SKM-1 (cell line): ENCODE results near the gene SLX4IP.
"Not testable (repeated sequence)": the region's sequence is repeated elsewhere in the genome, so short reads cannot be mapped to it uniquely, and the experiment has no call there.

Experiments used
- DNase-seq: peaks from one replicate; lab custom pipeline; 2025; ENCODE audit not compliant: unreplicated experiment; lab: John Stamatoyannopoulos, UW

Gene SLX4IP

DNA sequence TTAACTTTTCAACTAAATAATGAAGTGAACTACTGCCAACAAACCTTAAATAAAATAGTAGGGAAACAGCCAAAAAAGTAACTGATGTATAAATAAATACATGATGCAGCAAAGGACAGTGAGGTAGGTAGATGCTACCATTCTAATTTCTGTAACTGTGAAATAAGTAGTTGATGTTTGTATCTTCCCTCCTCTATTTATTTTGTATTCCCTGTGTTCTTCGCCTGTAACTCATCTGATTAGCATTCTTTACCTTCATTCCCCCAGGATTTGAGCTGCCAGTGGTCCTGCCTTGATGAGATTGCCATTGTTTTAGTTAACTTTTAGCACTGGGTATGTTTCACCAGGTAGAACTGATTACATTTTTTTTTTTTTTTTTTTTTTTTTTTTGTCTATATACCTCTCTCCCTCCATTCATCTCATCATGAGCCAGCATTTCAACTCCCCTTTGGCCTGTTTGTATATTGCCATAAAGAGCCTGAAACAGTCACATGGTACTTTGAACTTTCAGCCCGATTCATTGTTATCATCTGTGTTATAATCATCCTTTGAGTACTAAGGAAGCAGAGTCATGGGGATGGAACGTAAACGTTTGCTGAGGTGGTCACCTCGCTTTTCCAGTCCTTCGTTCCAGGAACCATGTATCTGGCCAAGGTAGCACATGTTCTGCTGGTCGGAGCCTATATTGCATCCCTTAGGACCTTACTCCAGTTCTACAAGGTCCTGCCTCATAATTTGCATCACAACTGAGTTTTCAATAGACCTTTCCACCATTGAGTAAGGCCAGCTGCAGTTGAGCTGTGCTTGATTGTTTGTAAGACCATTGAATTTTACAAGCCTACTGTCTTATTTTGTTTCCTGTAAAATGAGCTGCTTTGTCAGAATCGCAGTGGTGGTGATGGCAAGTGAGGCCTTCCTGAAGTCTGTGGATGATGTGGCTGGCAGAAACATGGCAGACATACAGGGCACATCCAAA lies 131.1 kb downstream of the SLX4IP start:
- no peak for DNase-seq

DNA sequence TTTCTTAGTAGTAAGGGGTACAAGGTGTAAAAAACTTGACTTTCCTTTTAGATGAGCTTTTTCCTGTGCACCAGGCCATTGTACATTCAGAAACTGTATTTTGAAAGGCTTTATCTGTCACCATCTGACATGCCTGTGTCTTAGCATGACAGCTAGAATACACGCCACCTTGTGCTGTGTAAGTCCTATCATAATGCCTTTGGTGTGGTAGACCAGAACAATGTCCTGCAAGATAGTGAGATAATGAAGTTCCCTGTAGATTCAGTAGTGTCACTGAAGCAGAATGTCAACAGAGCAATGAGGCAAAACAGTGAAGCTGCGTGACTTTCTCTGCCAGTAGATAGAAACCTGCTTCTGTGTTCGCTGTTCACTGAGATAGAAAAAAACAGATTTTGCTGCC lies 132.9 kb downstream of the SLX4IP start:
- no peak for DNase-seq

DNA sequence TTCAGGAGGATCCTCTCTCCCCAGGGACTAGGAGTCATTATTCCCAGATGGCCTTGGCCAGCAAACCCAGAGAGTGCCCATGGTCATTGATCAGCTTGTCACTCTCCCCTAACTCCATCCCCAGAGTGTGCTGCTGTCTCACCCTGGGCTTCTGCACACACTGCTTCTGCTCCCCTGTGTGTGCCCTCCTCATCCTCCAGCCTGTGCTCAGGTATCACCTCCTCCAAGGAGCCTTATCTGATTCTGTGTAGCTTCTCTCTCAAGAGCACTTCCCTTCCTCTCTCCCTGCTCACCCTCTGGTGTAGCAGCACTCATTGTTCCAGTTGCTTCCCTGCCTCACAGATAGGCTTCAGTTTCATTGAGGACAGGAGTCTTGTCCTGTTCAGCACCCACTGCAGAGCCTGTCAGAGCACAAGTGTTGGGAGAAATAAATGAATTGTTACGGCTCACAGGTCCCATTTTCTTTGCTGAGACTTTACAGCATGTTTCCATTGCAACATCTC lies 136.3 kb downstream of the SLX4IP start:
- no peak for DNase-seq

DNA sequence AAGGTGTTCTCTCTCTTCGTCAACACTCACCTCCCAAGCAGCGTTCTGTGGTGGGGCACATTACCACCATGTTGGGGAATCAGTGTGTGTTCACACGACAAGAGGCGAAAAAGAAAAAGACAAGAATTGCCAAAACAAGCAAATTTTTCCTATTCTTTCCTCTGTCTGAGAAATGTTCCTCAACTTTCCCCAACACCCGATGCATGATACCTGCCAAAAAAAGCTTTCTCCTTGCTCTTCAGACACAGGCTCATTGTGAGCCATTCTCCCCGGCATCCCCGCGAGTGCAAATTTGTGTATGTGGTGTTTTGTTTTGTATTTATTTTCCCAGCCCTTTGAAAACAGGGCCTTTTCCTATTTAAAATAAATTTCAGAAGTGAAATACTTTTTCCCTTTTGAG lies 137.7 kb downstream of the SLX4IP start:
- DNase-seq, result no peak

DNA sequence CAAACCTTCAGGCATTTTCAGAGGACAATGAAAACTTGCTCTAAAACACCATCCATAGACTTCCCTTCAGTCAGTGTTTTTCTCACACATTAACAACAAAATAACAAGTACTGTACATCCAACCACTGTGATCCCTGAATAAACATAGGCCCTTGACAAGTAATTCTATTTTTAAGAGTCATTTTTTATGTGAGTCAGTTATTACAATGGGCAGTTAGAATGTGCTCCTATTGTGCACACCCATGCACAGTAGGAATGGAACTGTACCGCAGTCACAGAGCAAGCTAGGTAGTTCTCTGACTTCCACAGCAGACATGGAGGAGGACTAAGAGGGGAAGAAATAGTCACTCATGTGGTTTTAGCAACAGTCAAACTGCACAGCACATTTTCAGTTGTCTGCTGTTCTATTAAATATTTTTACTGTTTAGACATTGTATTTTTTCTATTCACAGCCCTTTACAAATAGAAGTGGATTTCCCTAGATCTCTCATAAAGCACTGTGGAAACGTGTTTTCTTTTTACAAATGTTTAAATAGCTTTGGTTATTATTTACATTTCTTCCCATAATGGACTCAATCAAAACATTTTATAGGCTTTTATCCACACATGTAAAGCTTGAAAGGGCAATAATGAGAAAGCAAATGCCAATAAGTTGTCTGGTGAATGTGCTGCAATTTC lies 138.3 kb downstream of the SLX4IP start:
- DNase-seq, result no peak

DNA sequence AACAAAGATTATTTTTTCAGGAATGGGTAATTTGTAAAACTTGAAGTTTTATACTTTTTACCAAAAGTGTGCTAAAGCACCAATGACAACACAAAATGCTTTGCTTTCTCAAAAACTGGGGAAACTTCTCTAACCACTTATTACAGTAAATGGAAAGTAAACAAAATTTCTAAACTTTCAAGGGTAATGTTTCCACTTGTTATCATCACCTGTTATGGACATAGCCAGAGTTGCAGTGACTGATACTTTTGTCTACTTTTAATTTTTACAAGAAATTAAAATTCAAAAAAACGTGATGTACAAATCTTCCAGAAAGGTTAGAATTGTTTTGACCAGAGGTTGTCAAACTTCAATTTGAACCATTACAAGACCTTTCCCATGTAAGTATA lies 138.8 kb downstream of the SLX4IP start:
- no peak for DNase-seq

DNA sequence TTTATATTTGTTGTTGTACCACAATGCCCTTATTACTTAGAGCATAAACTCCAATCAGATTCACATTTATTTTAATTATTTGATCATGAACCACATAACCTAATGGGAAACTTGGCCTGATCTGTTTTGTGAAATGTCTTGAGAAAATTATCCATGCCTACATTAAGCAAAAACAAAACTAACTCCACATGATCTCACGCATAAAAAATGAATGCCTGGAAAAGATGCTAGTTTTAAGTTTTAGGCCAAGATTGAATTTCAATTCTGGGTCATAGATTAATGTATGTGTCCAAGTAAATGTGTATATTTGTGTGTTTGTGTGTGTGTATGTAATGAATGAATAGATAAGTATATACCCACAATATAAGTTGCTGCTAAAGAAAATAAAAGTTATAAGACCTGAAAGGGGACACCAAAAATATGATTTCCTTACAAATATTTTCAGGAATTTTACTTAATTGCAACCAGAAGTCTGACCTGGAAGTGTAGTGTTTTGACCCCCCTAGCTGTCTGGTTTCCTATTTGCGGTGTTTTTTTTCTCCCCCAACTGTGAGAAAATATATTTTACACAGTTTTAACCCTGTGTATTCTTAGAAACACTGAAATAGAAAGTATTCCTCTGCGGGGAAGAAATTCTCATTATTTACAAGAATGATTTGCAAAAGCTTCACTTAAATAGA lies 141.4 kb downstream of the SLX4IP start:
- DNase-seq, result no peak

DNA sequence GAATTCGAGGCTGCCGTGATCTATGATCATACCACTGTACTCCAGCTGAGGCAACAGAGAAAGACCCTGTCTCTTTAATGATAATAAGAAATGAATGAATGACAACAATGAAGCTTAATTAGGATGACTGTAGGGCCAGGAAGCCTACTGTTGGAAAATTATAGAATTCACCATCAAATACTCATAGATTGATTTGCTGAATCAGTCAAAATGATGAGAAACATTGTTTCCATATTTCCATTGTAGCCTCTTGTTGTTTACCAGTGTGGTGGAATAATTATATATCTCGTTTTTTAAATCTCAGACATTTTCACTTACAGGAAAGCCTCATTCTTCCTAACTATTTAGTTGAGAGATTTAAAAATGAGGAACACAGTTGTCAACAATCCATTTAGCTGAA lies 142.5 kb downstream of the SLX4IP start:
- no peak for DNase-seq

DNA sequence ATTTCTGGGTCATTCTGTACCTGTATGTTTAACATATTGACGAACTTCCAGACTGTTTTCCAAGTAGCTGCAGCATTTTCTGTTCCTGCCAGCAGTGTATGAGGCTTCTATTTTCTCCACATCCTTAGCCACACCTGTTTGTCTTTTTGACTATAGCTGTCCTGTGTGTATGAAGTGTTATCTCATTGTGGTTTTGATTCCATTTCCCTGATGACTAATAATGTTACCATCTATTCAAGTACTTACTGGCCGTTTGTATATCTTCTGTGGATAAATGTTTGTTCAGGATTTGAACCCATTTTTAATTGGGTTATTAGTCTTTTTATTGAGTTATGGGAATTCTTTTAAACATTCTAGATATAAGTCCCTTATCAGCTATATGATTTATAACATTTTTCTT lies 143.5 kb downstream of the SLX4IP start:
- DNase-seq, result no peak

DNA sequence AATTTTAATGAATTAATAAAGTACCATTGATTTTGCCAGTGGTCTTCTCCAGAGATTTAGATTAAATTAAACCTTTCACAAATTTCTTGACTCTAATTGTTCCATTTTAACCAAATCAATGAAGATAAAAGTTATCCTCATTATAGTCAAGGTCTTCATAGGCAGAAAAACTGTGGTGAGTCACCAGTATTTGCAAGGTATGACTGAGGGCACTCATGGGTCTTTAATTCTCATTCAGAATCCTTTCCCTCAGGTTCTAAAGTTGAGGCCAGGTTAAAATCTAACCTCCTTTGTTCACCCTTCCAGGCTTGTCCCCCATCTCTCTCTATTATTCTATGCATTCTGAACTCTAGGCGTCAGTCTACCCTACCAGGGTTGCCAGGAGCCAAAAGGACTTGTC lies 144.8 kb downstream of the SLX4IP start:
- DNase-seq, result no peak

DNA sequence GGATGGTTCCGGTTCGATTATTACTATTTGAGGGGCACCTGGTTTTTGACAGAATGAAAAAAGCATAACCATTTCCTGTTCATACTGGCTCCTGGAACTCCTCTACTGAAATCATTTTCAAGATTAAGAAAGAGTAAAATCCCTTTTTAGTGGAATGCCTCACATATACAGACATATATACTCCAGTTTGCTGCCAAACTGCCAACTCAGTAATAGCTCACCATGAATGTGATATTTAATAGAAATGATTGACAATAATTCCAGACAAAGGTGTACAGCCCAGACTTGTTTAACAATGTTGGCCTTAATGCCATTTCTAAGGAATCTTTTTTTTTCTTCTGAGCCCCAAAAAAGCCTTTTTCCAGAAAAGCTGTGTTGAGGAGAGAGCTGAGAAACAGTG lies 145.6 kb downstream of the SLX4IP start:
- DNase-seq, result no peak

DNA sequence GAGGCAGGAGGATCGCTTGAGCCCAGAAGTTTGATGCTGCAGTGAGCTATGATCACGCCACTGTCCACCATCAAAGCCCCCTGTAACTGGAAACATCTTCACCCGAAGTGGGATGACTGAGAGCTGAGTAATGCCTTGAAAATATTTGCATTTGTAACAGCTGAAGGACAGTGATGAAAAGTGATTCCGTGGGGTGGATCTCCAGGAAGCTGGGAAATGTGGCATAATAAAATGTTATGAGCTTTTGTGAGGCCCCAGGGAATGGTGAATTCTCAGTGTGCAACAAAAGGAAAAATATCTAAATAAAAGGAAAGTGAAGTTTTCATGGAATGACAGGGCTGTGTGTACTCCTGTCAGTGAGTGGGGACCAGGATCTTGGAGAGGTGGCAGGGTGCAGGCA lies 146.7 kb downstream of the SLX4IP start:
- no peak for DNase-seq

DNA sequence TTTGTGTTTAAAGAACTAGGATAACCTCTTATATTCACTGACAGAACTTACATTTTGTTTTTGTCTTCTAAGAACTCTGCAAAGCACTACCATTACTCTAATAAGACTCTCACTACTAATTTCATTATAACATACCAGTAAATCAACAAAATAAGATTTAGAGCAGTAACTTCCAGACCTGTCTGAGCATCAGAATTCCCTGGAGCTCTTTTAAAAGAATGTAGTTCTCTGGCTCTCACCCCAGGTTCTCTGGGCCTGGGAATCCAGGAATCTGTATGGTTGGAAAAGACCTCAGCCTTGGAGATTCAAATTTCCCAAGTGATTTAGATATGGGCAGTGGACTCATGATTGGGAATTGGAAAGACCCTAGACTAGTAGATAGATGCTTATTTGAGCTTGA lies 149.3 kb downstream of the SLX4IP start:
- no peak for DNase-seq

DNA sequence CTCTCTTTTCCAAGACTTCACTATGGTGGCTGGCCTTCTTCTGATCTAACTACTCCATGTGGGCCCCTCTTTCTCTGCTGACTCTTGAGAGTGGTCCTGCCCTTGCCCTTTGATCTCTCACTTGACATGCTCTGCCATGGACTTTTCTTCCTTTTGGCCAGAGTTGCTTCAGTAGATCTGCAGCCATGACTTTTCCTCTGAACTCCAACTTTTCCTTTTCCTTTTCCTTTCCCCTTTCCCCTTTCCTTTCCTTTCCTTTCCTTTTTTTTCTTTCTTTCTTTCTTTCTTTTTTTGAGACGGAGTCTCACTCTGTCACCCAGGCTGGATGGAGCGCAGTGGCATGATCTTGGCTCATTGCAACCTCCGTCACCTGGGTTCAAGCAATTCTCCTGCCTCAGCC lies 150.2 kb downstream of the SLX4IP start:
- DNase-seq, result no peak

DNA sequence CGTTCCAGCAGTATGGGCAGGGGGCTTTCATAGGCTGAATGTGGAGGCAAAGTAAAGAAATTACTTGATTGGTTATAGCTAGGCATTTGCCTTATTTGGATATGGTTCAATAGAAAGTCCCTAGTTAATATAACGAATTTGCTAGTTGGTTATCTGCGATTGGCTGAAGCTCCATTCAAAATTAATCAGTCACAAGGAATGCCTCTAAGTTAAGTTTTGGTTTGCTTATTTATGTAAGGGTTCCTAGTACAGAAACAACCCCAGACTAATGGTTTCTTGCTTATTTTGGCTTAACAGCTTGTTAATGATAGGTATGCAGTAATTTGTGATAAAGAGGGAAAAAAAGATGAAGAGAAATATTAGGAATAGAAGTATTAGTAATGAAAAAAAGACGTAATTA lies 151.2 kb downstream of the SLX4IP start:
- no peak for DNase-seq

DNA sequence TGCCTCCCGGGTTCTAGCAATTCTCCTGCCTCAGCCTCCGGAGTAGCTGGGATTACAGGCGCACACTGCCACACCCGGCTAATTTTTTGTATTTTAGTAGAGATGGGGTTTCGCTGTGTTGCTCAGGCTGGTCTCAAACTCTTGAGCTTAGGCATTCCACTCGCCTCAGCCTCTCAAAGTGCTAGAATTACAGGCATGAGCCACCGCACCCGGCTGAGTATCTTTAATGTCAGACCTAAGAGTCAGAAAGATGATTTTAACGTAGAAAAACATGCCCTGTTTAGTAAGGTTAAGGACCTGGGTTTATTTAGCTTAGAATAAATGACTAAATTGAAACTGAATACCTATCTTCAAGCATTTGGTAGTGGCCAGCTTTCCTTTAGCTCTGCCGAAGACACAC lies 155.3 kb downstream of the SLX4IP start:
- not testable (repeated sequence) for DNase-seq

DNA sequence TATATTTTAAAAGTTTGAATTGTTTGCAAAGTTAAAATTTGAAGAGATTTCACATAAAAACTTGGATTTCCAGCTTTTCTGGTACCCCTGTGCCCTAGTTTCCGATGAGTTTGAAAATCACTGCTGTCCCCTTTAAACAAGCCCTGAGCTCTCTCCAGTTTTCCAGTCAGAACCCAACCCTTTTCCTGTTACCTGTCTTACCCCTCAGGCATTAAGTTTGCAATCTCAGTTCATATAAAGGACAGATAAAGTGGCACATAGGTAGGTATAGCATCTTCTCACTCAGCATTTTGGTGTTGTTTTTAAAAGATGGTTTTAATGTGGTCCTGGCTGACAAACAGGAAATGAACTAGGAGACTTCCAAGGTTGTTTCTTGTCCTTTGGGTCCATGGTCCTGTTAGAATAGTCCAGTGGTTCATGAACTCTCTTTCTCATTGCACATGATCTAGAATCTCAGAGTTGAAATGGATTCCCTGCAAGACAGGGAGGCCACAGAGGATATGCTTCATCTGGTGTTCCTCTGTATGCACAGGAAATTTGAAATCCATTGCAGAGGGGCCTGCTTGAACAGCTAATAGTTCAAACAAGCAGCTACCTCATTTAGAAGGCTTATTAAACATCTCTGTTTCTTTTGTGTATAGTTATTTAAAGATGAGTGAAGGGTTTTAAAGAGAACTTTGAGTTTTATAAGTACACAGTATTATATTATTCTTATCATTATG lies 156.0 kb downstream of the SLX4IP start:
- no peak for DNase-seq

DNA sequence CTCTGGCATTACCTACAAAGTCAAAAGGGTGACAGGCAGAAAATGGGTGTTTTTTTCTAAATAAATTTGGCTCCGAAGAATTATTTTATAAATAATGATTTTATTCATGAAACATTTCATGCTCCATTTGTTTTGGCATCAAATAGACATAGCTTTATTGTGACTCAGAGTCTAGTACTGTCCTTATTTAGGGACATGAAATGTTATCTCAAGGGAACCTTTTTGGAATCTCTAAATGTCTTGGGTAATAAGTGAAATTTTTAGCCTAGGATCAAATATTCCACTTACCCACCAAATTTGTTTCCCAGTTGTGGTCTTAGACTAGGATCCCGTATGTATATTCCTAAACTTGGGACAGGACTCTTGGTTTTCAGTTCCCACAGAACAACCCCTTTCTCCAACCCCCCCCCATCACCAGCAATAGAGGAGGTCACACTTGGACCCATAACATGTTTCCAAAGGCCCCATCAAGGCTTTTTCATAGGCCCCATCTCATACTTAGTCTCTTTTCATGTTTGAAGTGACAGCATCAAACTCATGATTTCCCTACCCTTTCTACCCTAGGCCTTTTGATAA lies 156.9 kb downstream of the SLX4IP start:
- no peak for DNase-seq

DNA sequence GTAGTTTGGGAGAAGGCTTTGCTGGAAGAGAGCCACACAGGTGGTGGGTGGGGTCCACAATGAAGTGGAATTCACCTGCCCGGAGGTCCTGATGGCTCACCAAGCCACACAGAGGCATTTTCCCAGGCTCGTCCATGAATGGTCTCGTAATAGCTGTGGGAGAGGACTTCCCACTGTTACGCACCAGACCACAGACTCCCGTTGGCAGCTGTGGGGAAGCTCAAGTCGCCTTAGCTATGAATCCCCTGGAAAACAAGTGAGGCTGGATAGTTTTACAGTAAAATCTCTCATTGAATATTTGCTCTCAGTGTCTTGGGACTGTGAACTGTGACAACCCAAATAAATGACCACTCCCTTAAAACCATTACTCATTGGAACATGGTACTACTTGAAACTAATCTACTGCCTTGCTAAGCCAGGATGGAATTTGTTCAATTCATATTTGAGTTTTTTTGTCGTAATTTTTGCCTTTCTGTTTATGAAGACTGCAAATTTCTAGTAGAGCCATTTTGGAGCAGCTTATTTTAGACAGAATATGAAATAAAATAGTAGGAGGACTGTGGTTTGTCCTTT lies 159.3 kb downstream of the SLX4IP start:
- no peak for DNase-seq

DNA sequence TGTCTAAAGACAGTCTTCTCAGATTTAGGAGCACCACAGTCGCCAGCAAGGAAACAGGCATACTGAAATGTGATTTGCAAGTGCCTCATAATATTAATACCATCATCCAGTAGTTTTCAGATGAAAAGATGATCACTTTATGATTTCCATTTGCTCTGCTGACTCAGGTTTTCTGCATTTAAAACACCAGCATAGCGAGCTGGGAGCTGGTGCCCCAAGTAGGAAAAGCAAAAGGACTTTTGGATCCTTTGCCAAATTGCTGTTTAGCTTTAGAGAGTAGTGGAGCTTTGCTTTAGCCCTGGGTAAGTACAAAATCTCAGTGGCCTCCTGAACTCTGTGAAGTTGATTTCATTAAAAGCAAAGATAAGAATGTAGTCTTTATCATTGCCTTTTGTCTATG lies 160.2 kb downstream of the SLX4IP start:
- DNase-seq, result no peak
